ENCODE data around the gene FKBP14.

FKBP14 gene

GRCh38 chr7:29988424-29989256, 37.9 kb downstream of the FKBP14 start:
- Histone ChIP-seq H3K4me3 (ENCODE audit: low read length) (peak overlapping the region; percentile 71), H3K4me1 (ENCODE audit: control insufficient read depth, low read depth, low read length) (peaks cover 7% of the 10 kb centered on the region), H3K9me3 (ENCODE audit: control insufficient read depth, low read depth, low read length) (peaks cover 4% of the 10 kb centered on the region), H3K27me3 (ENCODE audit: control insufficient read depth, insufficient read depth, low read length) (peaks cover 24% of the 10 kb centered on the region), H3K27ac (ENCODE audit: low read length) (no peak overlapping the region), H3K36me3 (ENCODE audit: control insufficient read depth, low read depth, low read length) (no peaks in the 10 kb centered on the region), H3K9ac (ENCODE audit: low read length) (peak overlapping the region; percentile 58)

- peak overlapping the region; percentile 58 for H3K9ac ChIP-seq (ENCODE audit: low read length)
- H3K4me1 ChIP-seq (ENCODE audit: control insufficient read depth, low read depth, low read length), result peaks cover 7% of the 10 kb centered on the region
- H3K27ac ChIP-seq (ENCODE audit: low read length), result no peak overlapping the region
- peaks cover 24% of the 10 kb centered on the region for H3K27me3 ChIP-seq (ENCODE audit: control insufficient read depth, insufficient read depth, low read length)
- H3K4me3 ChIP-seq (ENCODE audit: low read length), result peak overlapping the region; percentile 71
- H3K9me3 ChIP-seq (ENCODE audit: control insufficient read depth, low read depth, low read length), result no peaks in the 10 kb centered on the region
- no peaks in the 10 kb centered on the region for H3K36me3 ChIP-seq (ENCODE audit: control insufficient read depth, low read depth, low read length)
These were observed 38.6 kb downstream of the FKBP14 start for GRCh38 chr7:29987811-29988317.

- H3K9ac ChIP-seq (ENCODE audit: low read length), result no peak overlapping the region
- no peak overlapping the region for H3K27ac ChIP-seq (ENCODE audit: low read length)
- no peak overlapping the region for H3K4me3 ChIP-seq (ENCODE audit: low read length)
- H3K4me1 ChIP-seq (ENCODE audit: control insufficient read depth, low read depth, low read length), result peaks cover 7% of the 10 kb centered on the region
- no peaks in the 10 kb centered on the region for H3K36me3 ChIP-seq (ENCODE audit: control insufficient read depth, low read depth, low read length)
- H3K27me3 ChIP-seq (ENCODE audit: control insufficient read depth, insufficient read depth, low read length), result peaks cover 24% of the 10 kb centered on the region
- H3K9me3 ChIP-seq (ENCODE audit: control insufficient read depth, low read depth, low read length), result no peaks in the 10 kb centered on the region
These were observed 39.4 kb downstream of the FKBP14 start for GRCh38 chr7:29987083-29987482.

GRCh38 chr7:29980151-29980550, 46.4 kb downstream of the FKBP14 start:
- Histone ChIP-seq H3K27me3 (ENCODE audit: control insufficient read depth, insufficient read depth, low read length) (no peaks in the 10 kb centered on the region), H3K4me3 (ENCODE audit: low read length) (no peak overlapping the region), H3K4me1 (ENCODE audit: control insufficient read depth, low read depth, low read length) (no peaks in the 10 kb centered on the region), H3K9me3 (ENCODE audit: control insufficient read depth, low read depth, low read length) (no peaks in the 10 kb centered on the region), H3K9ac (ENCODE audit: low read length) (no peak overlapping the region), H3K36me3 (ENCODE audit: control insufficient read depth, low read depth, low read length) (no peaks in the 10 kb centered on the region), H3K27ac (ENCODE audit: low read length) (no peak overlapping the region)

- Histone ChIP-seq H3K4me1 (ENCODE audit: control insufficient read depth, low read depth, low read length) (no peaks in the 10 kb centered on the region), H3K27me3 (ENCODE audit: control insufficient read depth, insufficient read depth, low read length) (no peaks in the 10 kb centered on the region), H3K27ac (ENCODE audit: low read length) (no peak overlapping the region), H3K36me3 (ENCODE audit: control insufficient read depth, low read depth, low read length) (no peaks in the 10 kb centered on the region), H3K9me3 (ENCODE audit: control insufficient read depth, low read depth, low read length) (no peaks in the 10 kb centered on the region), H3K4me3 (ENCODE audit: low read length) (no peak overlapping the region), H3K9ac (ENCODE audit: low read length) (no peak overlapping the region)
These were observed 48.4 kb downstream of the FKBP14 start for GRCh38 chr7:29977886-29978651.

- Histone ChIP-seq H3K4me1 (ENCODE audit: control insufficient read depth, low read depth, low read length) (no peaks in the 10 kb centered on the region), H3K27me3 (ENCODE audit: control insufficient read depth, insufficient read depth, low read length) (no peaks in the 10 kb centered on the region), H3K4me3 (ENCODE audit: low read length) (no peak overlapping the region), H3K27ac (ENCODE audit: low read length) (no peak overlapping the region), H3K36me3 (ENCODE audit: control insufficient read depth, low read depth, low read length) (no peaks in the 10 kb centered on the region), H3K9ac (ENCODE audit: low read length) (no peak overlapping the region), H3K9me3 (ENCODE audit: control insufficient read depth, low read depth, low read length) (no peaks in the 10 kb centered on the region)
These were observed 49.7 kb downstream of the FKBP14 start for GRCh38 chr7:29976673-29977415.

GRCh38 chr7:29976266-29976665, 50.2 kb downstream of the FKBP14 start:
- Histone ChIP-seq H3K4me3 (ENCODE audit: low read length) (no peak overlapping the region), H3K4me1 (ENCODE audit: control insufficient read depth, low read depth, low read length) (no peaks in the 10 kb centered on the region)

GRCh38 chr7:29975561-29975960, 50.9 kb downstream of the FKBP14 start:
- H3K27ac ChIP-seq (ENCODE audit: low read length), result no peak overlapping the region
- no peaks in the 10 kb centered on the region for H3K36me3 ChIP-seq (ENCODE audit: control insufficient read depth, low read depth, low read length)
- H3K4me1 ChIP-seq (ENCODE audit: control insufficient read depth, low read depth, low read length), result no peaks in the 10 kb centered on the region
- H3K27me3 ChIP-seq (ENCODE audit: control insufficient read depth, insufficient read depth, low read length), result no peaks in the 10 kb centered on the region
- H3K4me3 ChIP-seq (ENCODE audit: low read length), result no peak overlapping the region
- no peak overlapping the region for H3K9ac ChIP-seq (ENCODE audit: low read length)
- no peaks in the 10 kb centered on the region for H3K9me3 ChIP-seq (ENCODE audit: control insufficient read depth, low read depth, low read length)

More at GRCh38 chr7:29976266-29976665, 50.2 kb downstream of the FKBP14 start:
- H3K36me3 ChIP-seq (ENCODE audit: control insufficient read depth, low read depth, low read length), result no peaks in the 10 kb centered on the region
- no peak overlapping the region for H3K27ac ChIP-seq (ENCODE audit: low read length)
- no peak overlapping the region for H3K9ac ChIP-seq (ENCODE audit: low read length)
- no peaks in the 10 kb centered on the region for H3K9me3 ChIP-seq (ENCODE audit: control insufficient read depth, low read depth, low read length)
- no peaks in the 10 kb centered on the region for H3K27me3 ChIP-seq (ENCODE audit: control insufficient read depth, insufficient read depth, low read length)

- no peak overlapping the region for H3K4me3 ChIP-seq (ENCODE audit: low read length)
- H3K27ac ChIP-seq (ENCODE audit: low read length), result no peak overlapping the region
- H3K4me1 ChIP-seq (ENCODE audit: control insufficient read depth, low read depth, low read length), result no peaks in the 10 kb centered on the region
- no peak overlapping the region for H3K9ac ChIP-seq (ENCODE audit: low read length)
- H3K36me3 ChIP-seq (ENCODE audit: control insufficient read depth, low read depth, low read length), result no peaks in the 10 kb centered on the region
- no peaks in the 10 kb centered on the region for H3K27me3 ChIP-seq (ENCODE audit: control insufficient read depth, insufficient read depth, low read length)
- no peaks in the 10 kb centered on the region for H3K9me3 ChIP-seq (ENCODE audit: control insufficient read depth, low read depth, low read length)
These were observed 52.2 kb downstream of the FKBP14 start for GRCh38 chr7:29974286-29974685.

GRCh38 chr7:29972315-29972669, 54.2 kb downstream of the FKBP14 start:
- Histone ChIP-seq H3K9me3 (ENCODE audit: control insufficient read depth, low read depth, low read length) (no peaks in the 10 kb centered on the region), H3K9ac (ENCODE audit: low read length) (no peak overlapping the region), H3K4me1 (ENCODE audit: control insufficient read depth, low read depth, low read length) (no peaks in the 10 kb centered on the region), H3K27ac (ENCODE audit: low read length) (no peak overlapping the region), H3K36me3 (ENCODE audit: control insufficient read depth, low read depth, low read length) (no peaks in the 10 kb centered on the region), H3K27me3 (ENCODE audit: control insufficient read depth, insufficient read depth, low read length) (no peaks in the 10 kb centered on the region), H3K4me3 (ENCODE audit: low read length) (no peak overlapping the region)

- Histone ChIP-seq H3K27me3 (ENCODE audit: control insufficient read depth, insufficient read depth, low read length) (no peaks in the 10 kb centered on the region), H3K27ac (ENCODE audit: low read length) (no peak overlapping the region), H3K4me3 (ENCODE audit: low read length) (no peak overlapping the region), H3K36me3 (ENCODE audit: control insufficient read depth, low read depth, low read length) (no peaks in the 10 kb centered on the region), H3K9me3 (ENCODE audit: control insufficient read depth, low read depth, low read length) (no peaks in the 10 kb centered on the region), H3K4me1 (ENCODE audit: control insufficient read depth, low read depth, low read length) (no peaks in the 10 kb centered on the region), H3K9ac (ENCODE audit: low read length) (no peak overlapping the region)
These were observed 54.8 kb downstream of the FKBP14 start for GRCh38 chr7:29971566-29972314.

Measured in iPS-18a (cell line).